Measurements from ENCODE around the gene SORCS2.

- TF ChIP-seq, protein P1, sequence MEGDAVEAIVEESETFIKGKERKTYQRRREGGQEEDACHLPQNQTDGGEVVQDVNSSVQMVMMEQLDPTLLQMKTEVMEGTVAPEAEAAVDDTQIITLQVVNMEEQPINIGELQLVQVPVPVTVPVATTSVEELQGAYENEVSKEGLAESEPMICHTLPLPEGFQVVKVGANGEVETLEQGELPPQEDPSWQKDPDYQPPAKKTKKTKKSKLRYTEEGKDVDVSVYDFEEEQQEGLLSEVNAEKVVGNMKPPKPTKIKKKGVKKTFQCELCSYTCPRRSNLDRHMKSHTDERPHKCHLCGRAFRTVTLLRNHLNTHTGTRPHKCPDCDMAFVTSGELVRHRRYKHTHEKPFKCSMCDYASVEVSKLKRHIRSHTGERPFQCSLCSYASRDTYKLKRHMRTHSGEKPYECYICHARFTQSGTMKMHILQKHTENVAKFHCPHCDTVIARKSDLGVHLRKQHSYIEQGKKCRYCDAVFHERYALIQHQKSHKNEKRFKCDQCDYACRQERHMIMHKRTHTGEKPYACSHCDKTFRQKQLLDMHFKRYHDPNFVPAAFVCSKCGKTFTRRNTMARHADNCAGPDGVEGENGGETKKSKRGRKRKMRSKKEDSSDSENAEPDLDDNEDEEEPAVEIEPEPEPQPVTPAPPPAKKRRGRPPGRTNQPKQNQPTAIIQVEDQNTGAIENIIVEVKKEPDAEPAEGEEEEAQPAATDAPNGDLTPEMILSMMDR (IDR thresholded peaks at IDR 0.05; ENCODE audit: borderline replicate concordance, extremely low read depth, low read length, poor library complexity, severe bottlenecking) = no peak
- no peak for TF ChIP-seq EZH2 (IDR thresholded peaks at IDR 0.05; ENCODE audit: borderline replicate concordance, low read depth, low read length, severe bottlenecking)
Measured at GRCh38 chr4:7275490-7276154, 83.3 kb downstream of the SORCS2 start.
